Right lobe of liver (tissue), 6 donors: ENCODE data around the gene TRANK1. TPM values are rescaled to one million over a fixed set of nuclear protein-coding genes. Genes with fewer than 3 reads are reported as not detected.

ENCODE experiments used
- ATAC-seq, 4 donors: fragments of 200-7000 bp; cut with Tn5 transposase; one replicate each; pipeline ENCODE4 v1.9.1; 2020; ENCODE audit warnings: mild to moderate bottlenecking in 4 of 4, moderate library complexity in 4 of 4
- DNase-seq, 3 donors: peaks; one replicate each; pipeline ENCODE4 v3.0.0-alpha.2; 2020
- H3K27ac ChIP-seq, 3 donors: fragments of 200-600 bp; one replicate each; pipeline ENCODE4 v1.8.0; 2022
- H3K27me3 ChIP-seq, 2 donors: fragments of 200-600 bp; one replicate each; pipeline ENCODE4 v1.8.0; 2022
- H3K36me3 ChIP-seq, 4 donors: fragments of 200-600 bp; sonication (generic) in 1 of 4; one replicate each; pipeline versions ENCODE4 v1.5.1 to v1.8.0; 2017 to 2022; ENCODE audit warnings: control low read depth in 1 of 4
- H3K4me1 ChIP-seq, 4 donors: fragments of 200-600 bp; sonication (generic) in 1 of 4; one replicate each; pipeline versions ENCODE4 v1.5.1 to v1.8.0; 2017 to 2022; ENCODE audit warnings: control low read depth in 1 of 4
- H3K4me3 ChIP-seq, 3 donors: fragments of 200-600 bp; one replicate each; pipeline ENCODE4 v1.8.0; 2022
- H3K9me3 ChIP-seq, 4 donors: fragments of 200-600 bp; sonication (generic) in 1 of 4; one replicate each; pipeline versions ENCODE4 v1.5.1 to v1.8.0; 2017 to 2022; ENCODE audit warnings: control low read depth in 1 of 4
- POLR2A ChIP-seq: fragments of 450-650 bp; IDR thresholded peaks from one replicate; pipeline ENCODE4 v1.6.1; 2017; ENCODE audit warnings: antibody characterized with exemption, mild to moderate bottlenecking
- WGBS: methylation state at CpG from one replicate; pipeline ENCODE4 v1.1.6; 2018; ENCODE audit warnings: low coverage, low lambda C conversion rate; ENCODE audit not compliant: insufficient coverage; ENCODE audit errors: missing lambda C conversion rate; 5-methylcytosine and 5-hydroxymethylcytosine counted together
- intact Hi-C, 2 donors: fragments of 100-400 bp; cut with DNase I; formaldehyde crosslinking; loops; one replicate each; pipeline versions ENCODE4 v1.11.2 to v1.14.1; 2022
- total RNA-seq, 6 experiments: library from RNA; depleted of rRNA in 2 of 6; stranded (reverse); fragments of >200 nt in 2 of 6; fragmentation: NEBNext Ultra II Directional in 3 of 6; extraction: Animal tissue kit (Norgen Biotek cat#: 25700) in 3 of 6; gene quantifications; one replicate each; pipeline versions ENCODE4 v1.1.0 to v1.2.4, GENCODE V29; 2016 to 2023
- TF ChIP-seq, protein P1 (sequence below), 4 donors: fragments of 200-600 bp in 3 of 4; fragments of 450-650 bp in 1 of 4; IDR thresholded peaks; one replicate each; pipeline versions ENCODE4 v1.5.1 to v1.8.0; 2016 to 2022; ENCODE audit warnings: antibody characterized with exemption in 4 of 4, mild to moderate bottlenecking in 2 of 4
- donor health status: DM: no; HTN: yes; CAD: no.
- donor health status: DM: no; HTN: no; CAD: no.
- donor health status: DM: no; HTN: no; CAD: no.
- donor health status: DM: no; HTN: yes; CAD: no.
- donor health status: DM: no; HTN: yes; CAD: no.

Gene TRANK1
- total RNA-seq, 6 experiments from 2014 or later = 8.8 to 33.9 (median 19.6) TPM

DNA sequence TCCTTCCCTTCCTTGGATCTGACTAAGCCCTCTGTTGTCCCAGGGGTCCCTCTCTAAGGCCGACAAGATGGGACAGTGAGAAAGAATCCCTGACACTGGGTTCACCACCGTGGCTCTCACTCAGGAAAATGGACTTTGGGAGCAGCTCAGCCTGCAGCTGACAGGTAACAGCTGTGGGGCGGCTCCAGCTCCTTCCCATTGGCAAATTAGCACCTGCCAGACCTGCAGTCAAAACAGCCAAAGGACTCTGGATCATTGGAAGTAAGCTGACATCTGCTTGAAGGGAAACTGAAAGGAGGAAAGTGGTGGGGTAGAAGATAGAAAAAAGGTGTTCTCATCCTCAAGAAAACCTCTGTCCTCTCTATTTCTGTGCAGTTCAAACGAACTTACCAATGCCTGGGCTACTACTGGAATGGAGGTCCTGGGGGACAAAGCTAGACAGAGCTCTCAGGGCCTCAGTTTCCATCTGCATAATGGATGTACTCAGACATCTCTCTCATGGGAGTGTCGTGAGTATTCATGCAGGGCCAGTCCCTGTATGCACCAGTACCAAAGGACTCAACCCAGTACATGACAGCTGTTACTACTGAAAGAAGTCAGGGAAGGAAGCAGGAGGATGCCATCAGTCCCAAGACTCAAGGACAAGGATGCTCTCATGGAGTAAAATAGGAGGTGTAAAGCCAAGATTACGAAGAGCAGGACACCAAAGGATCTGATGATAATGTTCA, 126.9 kb downstream of the TRANK1 start:
- no peak for ATAC-seq
- H3K4me1 ChIP-seq = no peaks in the 10 kb centered on the region
- H3K27ac ChIP-seq = no peak overlapping the region
- no peaks in the 10 kb centered on the region for H3K9me3 ChIP-seq
- 49% methylated on average over 5 of the region's 6 CpGs for WGBS
- no peak overlapping the region for H3K4me3 ChIP-seq
- no peaks in the 10 kb centered on the region for H3K27me3 ChIP-seq
- no peak for DNase-seq
- TF ChIP-seq, protein P1, sequence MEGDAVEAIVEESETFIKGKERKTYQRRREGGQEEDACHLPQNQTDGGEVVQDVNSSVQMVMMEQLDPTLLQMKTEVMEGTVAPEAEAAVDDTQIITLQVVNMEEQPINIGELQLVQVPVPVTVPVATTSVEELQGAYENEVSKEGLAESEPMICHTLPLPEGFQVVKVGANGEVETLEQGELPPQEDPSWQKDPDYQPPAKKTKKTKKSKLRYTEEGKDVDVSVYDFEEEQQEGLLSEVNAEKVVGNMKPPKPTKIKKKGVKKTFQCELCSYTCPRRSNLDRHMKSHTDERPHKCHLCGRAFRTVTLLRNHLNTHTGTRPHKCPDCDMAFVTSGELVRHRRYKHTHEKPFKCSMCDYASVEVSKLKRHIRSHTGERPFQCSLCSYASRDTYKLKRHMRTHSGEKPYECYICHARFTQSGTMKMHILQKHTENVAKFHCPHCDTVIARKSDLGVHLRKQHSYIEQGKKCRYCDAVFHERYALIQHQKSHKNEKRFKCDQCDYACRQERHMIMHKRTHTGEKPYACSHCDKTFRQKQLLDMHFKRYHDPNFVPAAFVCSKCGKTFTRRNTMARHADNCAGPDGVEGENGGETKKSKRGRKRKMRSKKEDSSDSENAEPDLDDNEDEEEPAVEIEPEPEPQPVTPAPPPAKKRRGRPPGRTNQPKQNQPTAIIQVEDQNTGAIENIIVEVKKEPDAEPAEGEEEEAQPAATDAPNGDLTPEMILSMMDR (IDR thresholded peaks at IDR 0.05) = no peak
- TF ChIP-seq POLR2A = no peak
- intact Hi-C loops = no loop called here
- no peaks in the 10 kb centered on the region for H3K36me3 ChIP-seq

DNA sequence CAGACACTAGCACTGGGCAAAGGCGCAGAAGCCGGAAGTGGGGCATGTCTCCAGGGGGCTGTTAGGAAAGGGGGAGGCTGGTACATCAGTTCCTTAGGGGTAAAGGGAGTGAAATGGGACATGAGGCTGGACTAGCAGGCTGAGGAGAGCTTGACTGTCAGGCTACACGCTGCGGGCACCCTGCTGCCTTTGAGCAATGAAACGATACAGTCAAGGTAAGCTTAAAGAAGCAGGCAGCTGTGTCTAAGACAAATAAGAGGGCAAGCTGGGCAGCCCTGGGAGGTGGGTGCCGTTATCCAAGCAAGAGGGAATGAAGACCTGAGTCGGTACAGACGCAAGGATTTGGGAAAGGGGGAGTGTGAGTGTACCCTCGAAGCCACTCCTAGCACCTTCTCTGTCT, 129.5 kb downstream of the TRANK1 start:
- no peak overlapping the region for H3K4me3 ChIP-seq
- no peaks in the 10 kb centered on the region for H3K27me3 ChIP-seq
- ATAC-seq (no peak), DNase-seq (no peak)
- no peaks in the 10 kb centered on the region for H3K9me3 ChIP-seq
- intact Hi-C loops = no loop called here
- H3K27ac ChIP-seq = no peak overlapping the region
- WGBS = 90% methylated on average over 8 of the region's 9 CpGs
- TF ChIP-seq, protein P1 (IDR thresholded peaks at IDR 0.05) = no peak
- TF ChIP-seq POLR2A = no peak
- H3K4me1 ChIP-seq = no peaks in the 10 kb centered on the region
- H3K36me3 ChIP-seq = no peaks in the 10 kb centered on the region

DNA sequence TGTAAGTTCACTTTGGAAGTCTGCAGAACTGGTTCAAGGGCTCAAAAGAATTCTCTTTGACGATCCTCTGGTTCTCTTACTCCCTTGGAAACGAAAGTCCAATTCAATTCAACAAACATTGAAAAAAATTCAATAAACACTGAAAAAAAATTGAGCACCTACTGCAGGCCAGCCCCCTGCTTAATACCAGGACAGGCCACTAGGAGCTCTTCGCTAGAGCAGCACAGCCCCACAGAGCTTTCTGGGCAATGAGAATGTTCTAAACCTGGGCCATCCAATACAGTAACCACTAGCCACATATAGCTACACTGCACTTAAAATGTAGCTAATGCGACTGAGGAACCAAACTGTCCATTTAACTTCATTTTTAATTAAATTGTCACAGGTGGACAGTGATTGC, 130.1 kb downstream of the TRANK1 start:
- intact Hi-C loops = no loop called here
- peaks cover 0 to 2% of the 10 kb centered on the region in 2 donors for H3K27me3 ChIP-seq
- DNase-seq (no peak), ATAC-seq (no peak)
- H3K4me3 ChIP-seq = no peak overlapping the region
- H3K27ac ChIP-seq = no peak overlapping the region
- H3K9me3 ChIP-seq = no peaks in the 10 kb centered on the region
- H3K4me1 ChIP-seq = no peaks in the 10 kb centered on the region
- TF ChIP-seq POLR2A = no peak
- H3K36me3 ChIP-seq = no peaks in the 10 kb centered on the region
- 56% methylated on average over 4 of the region's 4 CpGs for WGBS

DNA sequence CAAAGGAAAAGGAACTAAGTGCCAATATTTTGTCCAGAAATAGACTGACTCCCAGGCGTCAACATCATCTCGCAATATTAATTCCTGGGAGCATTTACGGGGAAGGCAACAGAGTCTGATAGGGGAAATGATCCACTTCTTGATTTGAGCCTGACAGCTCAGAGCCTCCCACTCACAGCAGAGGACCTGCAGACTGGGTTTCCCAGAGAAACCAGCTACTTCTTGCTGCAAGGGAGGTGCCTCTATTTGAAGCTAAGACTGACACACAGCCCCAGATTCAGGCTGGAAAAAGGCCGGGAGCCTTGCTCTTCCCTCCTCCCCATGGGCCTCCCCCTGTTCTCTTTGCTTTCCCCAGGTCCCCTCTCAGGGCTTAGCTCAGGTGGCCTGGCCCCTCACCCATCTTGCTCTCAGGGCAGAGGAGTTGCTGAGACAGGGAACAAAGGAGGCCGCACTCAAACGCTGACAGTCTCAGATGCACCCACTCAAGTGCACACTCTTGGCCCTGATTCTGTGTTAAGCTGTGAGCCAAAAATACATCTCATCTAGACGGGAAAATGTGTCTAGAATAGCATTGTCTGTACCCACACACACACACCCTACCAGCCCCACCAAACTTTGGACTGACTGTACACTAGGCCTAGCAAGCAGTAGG, 130.7 kb downstream of the TRANK1 start:
- WGBS = 38% methylated on average over 1 of the region's 7 CpGs

DNA sequence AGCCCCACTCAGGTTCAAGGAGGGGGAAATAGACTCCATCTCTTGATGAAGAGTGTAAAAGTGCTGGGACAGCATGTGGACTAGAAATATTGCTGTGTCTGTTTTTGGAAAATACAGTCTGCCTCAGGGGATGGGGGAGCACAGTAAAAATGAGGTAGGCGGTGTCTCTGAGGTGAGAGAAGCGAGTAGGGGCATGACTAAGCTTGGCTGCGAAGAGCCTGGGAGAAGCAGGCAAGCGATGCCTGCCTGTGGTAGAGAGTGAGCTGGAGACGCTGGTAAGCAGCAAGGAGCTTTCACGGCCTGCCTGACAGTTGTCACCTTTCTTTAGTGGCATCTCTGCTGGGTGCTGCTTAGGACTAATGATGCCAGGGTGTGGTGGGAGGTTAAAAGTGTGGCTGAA, 131.5 kb downstream of the TRANK1 start:
- intact Hi-C loops = no loop called here
- no peaks in the 10 kb centered on the region for H3K36me3 ChIP-seq
- WGBS = 88% methylated on average over 5 of the region's 6 CpGs
- H3K4me3 ChIP-seq = no peak overlapping the region
- ATAC-seq = no peak
- H3K4me1 ChIP-seq = no peaks in the 10 kb centered on the region
- TF ChIP-seq POLR2A = no peak
- TF ChIP-seq, protein P1 (IDR thresholded peaks at IDR 0.05) = no peak
- no peak for DNase-seq
- peaks cover 0 to 3% of the 10 kb centered on the region in 2 donors for H3K27me3 ChIP-seq
- no peaks in the 10 kb centered on the region for H3K9me3 ChIP-seq
- H3K27ac ChIP-seq = no peak overlapping the region

More for the DNA sequence above, 130.7 kb downstream of the TRANK1 start:
- no peak for TF ChIP-seq POLR2A
- TF ChIP-seq, protein P1 (IDR thresholded peaks at IDR 0.05) = no peak
- Histone ChIP-seq H3K27me3 (peaks cover 0 to 3% of the 10 kb centered on the region in 2 donors), H3K4me3 (no peak overlapping the region), H3K27ac (no peak overlapping the region), H3K9me3 (no peaks in the 10 kb centered on the region), H3K4me1 (no peaks in the 10 kb centered on the region), H3K36me3 (no peaks in the 10 kb centered on the region)
- DNase-seq (no peak), ATAC-seq (no peak)
- intact Hi-C loops = no loop called here
